ENCODE data around the gene TRAK1.

DNA sequence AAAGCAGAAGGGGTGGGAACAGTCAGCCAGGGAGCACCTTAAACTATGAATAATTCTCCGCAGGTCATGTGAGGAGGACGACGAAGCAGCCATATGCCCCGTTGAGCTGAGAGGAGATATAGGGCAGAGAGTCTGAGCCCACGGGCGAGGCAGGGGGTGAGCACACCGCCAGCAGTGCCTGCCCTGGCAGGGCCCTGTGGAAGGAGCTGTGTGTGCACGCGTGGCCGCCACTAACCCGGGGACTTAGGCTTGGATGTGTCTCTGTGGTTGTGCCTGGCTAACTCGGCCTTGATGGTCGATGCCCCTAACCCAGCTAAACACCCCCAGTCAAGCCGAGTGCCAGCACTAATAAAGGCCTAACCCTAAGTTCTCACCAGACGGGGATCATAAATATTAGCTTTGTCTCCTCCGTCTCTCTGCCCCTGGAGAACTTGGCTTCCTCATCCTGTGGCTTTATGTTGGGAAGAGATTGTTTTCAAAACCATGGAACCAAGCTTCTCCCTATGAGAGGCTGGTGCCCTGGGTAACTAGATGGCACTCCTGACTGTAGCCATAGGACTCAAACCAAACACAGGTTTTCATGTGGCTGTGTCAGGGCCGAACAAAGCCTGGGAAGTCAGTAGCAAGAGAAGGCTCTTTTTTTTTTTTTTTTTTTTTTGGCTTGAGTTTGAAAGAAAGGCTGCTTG lies 129.4 kb downstream of the TRAK1 start:
- TF ChIP-seq, protein P1, sequence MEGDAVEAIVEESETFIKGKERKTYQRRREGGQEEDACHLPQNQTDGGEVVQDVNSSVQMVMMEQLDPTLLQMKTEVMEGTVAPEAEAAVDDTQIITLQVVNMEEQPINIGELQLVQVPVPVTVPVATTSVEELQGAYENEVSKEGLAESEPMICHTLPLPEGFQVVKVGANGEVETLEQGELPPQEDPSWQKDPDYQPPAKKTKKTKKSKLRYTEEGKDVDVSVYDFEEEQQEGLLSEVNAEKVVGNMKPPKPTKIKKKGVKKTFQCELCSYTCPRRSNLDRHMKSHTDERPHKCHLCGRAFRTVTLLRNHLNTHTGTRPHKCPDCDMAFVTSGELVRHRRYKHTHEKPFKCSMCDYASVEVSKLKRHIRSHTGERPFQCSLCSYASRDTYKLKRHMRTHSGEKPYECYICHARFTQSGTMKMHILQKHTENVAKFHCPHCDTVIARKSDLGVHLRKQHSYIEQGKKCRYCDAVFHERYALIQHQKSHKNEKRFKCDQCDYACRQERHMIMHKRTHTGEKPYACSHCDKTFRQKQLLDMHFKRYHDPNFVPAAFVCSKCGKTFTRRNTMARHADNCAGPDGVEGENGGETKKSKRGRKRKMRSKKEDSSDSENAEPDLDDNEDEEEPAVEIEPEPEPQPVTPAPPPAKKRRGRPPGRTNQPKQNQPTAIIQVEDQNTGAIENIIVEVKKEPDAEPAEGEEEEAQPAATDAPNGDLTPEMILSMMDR (IDR thresholded peaks at IDR 0.05; ENCODE audit: low read length), result no peak
- TF ChIP-seq EZH2phosphoT487 (IDR thresholded peaks at IDR 0.05; ENCODE audit: low read length) (no peak), EZH2 (optimal IDR thresholded peaks at IDR 0.05; ENCODE audit: low read depth, low read length) (no peak)

All from MM.1S (cell line).